K562 (cell line): ENCODE data around the gene FXN. TPM values are rescaled to one million over a fixed set of nuclear protein-coding genes. Genes with fewer than 3 reads are reported as not detected.

Experiments
- ATAC-seq: fragments of 200-7000 bp; cut with Tn5 transposase; 3 replicates; pipeline ENCODE4 v1.9.1; 2020; ENCODE audit warnings: moderate library complexity
- BruUV-seq: library from RNA; stranded (reverse); fragments of 400-500 nt; replicated peaks from 2 replicates; lab custom pipeline; 2021; lab: Mats Ljungman, UMichigan
- CTCF ChIA-PET: fragments of 300-600 bp; formaldehyde crosslinking; extraction: SDS; loops from one replicate; lab custom pipeline; 2021; ENCODE audit warnings: low intra/inter-chr PET ratio; lab: Yijun Ruan, JAX
- POLR2A ChIA-PET: fragments of 300-600, 350-650 bp; sonication (Branson Sonifier 250); formaldehyde crosslinking; extraction: SDS; loops from one replicate; lab custom pipeline; 2021; ENCODE audit warnings: antibody characterized with exemption, inconsistent platforms; lab: Yijun Ruan, JAX
- DNase-seq, 4 experiments: peaks; one replicate each; pipeline versions ENCODE4 v3.0.0 to v3.0.0-alpha.2; 2011 to 2018; ENCODE audit warnings: low spot score in 3 of 4, mixed read lengths in 3 of 4; ENCODE audit errors: extremely low read depth in 1 of 4
- FAIRE-seq: peaks from 2 replicates; lab custom pipeline; 2011; peaks lifted over from hg19 to GRCh38; lab: Jason Lieb, UNC
- H2AFZ ChIP-seq: 2 replicates; pipeline ENCODE4 v1.6.0; 2011; ENCODE audit warnings: low read depth, low read length, control low read depth, inconsistent platforms
- H3K27ac ChIP-seq: fragments of 200-600 bp; 3 replicates; pipeline ENCODE4 v1.8.0; 2011; ENCODE audit warnings: low read depth, mild to moderate bottlenecking, control low read depth, inconsistent platforms, low read length, moderate library complexity, mixed read lengths; ENCODE audit errors: extremely low read depth
- H3K27me3 ChIP-seq, 2 experiments: fragments of 300-600 bp in 1 of 2; 2 replicates in 1 of 2; 3 replicates in 1 of 2; pipeline versions ENCODE4 v1.6.0 to v1.8.0; 2011; ENCODE audit warnings: inconsistent platforms in 2 of 2, low read length in 2 of 2, mild to moderate bottlenecking in 1 of 2, mixed read lengths in 1 of 2, moderate library complexity in 1 of 2; ENCODE audit not compliant: control insufficient read depth in 2 of 2, insufficient read depth in 2 of 2
- H3K36me3 ChIP-seq: fragments of 300-600 bp; 3 replicates; pipeline ENCODE4 v1.8.0; 2011; ENCODE audit warnings: mild to moderate bottlenecking, low read length, inconsistent platforms; ENCODE audit not compliant: control insufficient read depth, insufficient read depth
- H3K4me1 ChIP-seq, 2 experiments: fragments of 200-600 bp in 1 of 2; replicated peaks in 1 of 2; 2 replicates in 1 of 2; 3 replicates in 1 of 2; pipeline versions ENCODE4 v1.5.1 to v1.8.0; 2011; ENCODE audit warnings: inconsistent platforms in 2 of 2, low read length in 2 of 2, mild to moderate bottlenecking in 1 of 2, mixed read lengths in 1 of 2, moderate library complexity in 1 of 2; ENCODE audit not compliant: control insufficient read depth in 2 of 2, insufficient read depth in 2 of 2
- H3K4me2 ChIP-seq: 2 replicates; pipeline ENCODE4 v1.6.1; 2011; ENCODE audit warnings: low read length, control low read depth, inconsistent platforms, mixed read lengths; ENCODE audit not compliant: insufficient read depth
- H3K4me3 ChIP-seq: fragments of 200-600 bp; sonication (generic), shearing (Covaris generic); 2 replicates; pipeline ENCODE4 v1.5.1; 2016; ENCODE audit warnings: control low read depth, inconsistent platforms
- H3K79me2 ChIP-seq: fragments of 200-600 bp; 3 replicates; pipeline ENCODE4 v1.8.0; 2011; ENCODE audit warnings: low read length, inconsistent platforms; ENCODE audit not compliant: control insufficient read depth, insufficient read depth
- H3K9ac ChIP-seq, 2 experiments: 2 replicates each; pipeline versions ENCODE4 v1.6.0 to v1.6.1; 2011; ENCODE audit warnings: low read depth in 2 of 2, low read length in 2 of 2, control low read depth in 1 of 2, inconsistent platforms in 1 of 2, mild to moderate bottlenecking in 1 of 2, mixed read lengths in 1 of 2; ENCODE audit not compliant: insufficient read depth in 1 of 2
- H3K9me1 ChIP-seq: one replicate; pipeline ENCODE4 v1.6.0; 2011; ENCODE audit warnings: inconsistent platforms, mild to moderate bottlenecking, low read length, moderate library complexity; ENCODE audit not compliant: control insufficient read depth, insufficient read depth
- H3K9me3 ChIP-seq: replicated peaks from 2 replicates; pipeline ENCODE4 v1.5.1; 2011; ENCODE audit warnings: low read depth, low read length, inconsistent platforms; ENCODE audit not compliant: control insufficient read depth, insufficient read depth
- H4K20me1 ChIP-seq: replicated peaks from 2 replicates; pipeline ENCODE4 v1.6.1; 2011; ENCODE audit warnings: low read length, inconsistent platforms, mixed read lengths; ENCODE audit not compliant: control insufficient read depth, insufficient read depth
- EGR1 ChIP-seq: fragments of 450-650 bp; conservative IDR thresholded peaks from 2 replicates; pipeline ENCODE4 v1.6.1; 2017; ENCODE audit warnings: mild to moderate bottlenecking
- HDAC2 ChIP-seq: fragments of 450-650 bp; IDR thresholded peaks from 2 replicates; pipeline ENCODE4 v1.6.1; 2016; ENCODE audit warnings: mild to moderate bottlenecking
- MECOM ChIP-seq: fragments of 250-450 bp; sonication (Bioruptor Pico); IDR thresholded peaks from 2 replicates; pipeline ENCODE4 v1.8.0; 2022; ENCODE audit warnings: inconsistent platforms
- SMARCA4 ChIP-seq: fragments of 450-650 bp; IDR thresholded peaks from 2 replicates; pipeline ENCODE4 v1.6.1; 2016
- ZBTB33 ChIP-seq: sonication (generic); formaldehyde crosslinking; IDR thresholded peaks from 2 replicates; pipeline ENCODE4 v1.8.1; 2023; ENCODE audit warnings: mild to moderate bottlenecking, missing genetic modification reagents
- ZNF311 ChIP-seq: fragments of 250-450 bp; sonication (Bioruptor Pico); IDR thresholded peaks from 2 replicates; pipeline ENCODE4 v1.4.0; 2020; ENCODE audit warnings: mild to moderate bottlenecking, moderate library complexity
- ZNF551 ChIP-seq: fragments of 250-450 bp; sonication (Bioruptor Pico); IDR thresholded peaks from 2 replicates; pipeline ENCODE4 v1.5.0; 2021; ENCODE audit warnings: mild to moderate bottlenecking, moderate library complexity
- ZNF75A ChIP-seq: fragments of 450-650 bp; formaldehyde crosslinking; IDR thresholded peaks from 2 replicates; pipeline ENCODE4 v1.4.0; 2020; ENCODE audit warnings: mild to moderate bottlenecking
- WGBS: fragments of 100-300 bp; shearing (Covaris generic); methylation state at CpG from one replicate; pipeline ENCODE4 v1.1.6; 2016; ENCODE audit warnings: low coverage, mixed read lengths; ENCODE audit not compliant: insufficient coverage; ENCODE audit errors: missing lambda C conversion rate; 5-methylcytosine and 5-hydroxymethylcytosine counted together
- in situ Hi-C: fragments of 300-500 bp; cut with MboI; formaldehyde crosslinking; loops from 4 replicates; pipeline ENCODE4 v1.15.0; 2018; ENCODE audit warnings: inconsistent platforms, mixed read lengths
- intact Hi-C: fragments of 100-400 bp; cut with micrococcal nuclease; formaldehyde crosslinking; loops from 2 replicates; pipeline ENCODE4 v1.14.2; 2022
- polyA plus RNA-seq, 8 experiments: library from polyadenylated mRNA; depleted of rRNA in 4 of 8; stranded (reverse) in 5 of 8; unstranded in 3 of 8; fragments of >200 nt; fragmentation: Nextera tagmentation in 2 of 8; fragmentation: Illumina TruSeq in 1 of 8; extraction: Ambion mirVana in 2 of 8; extraction: Trizol in 1 of 8; gene quantifications; 2 replicates each; pipeline versions ENCODE4 v1.2.1 to v1.2.3, GENCODE V29; 2011 to 2014; ENCODE audit warnings: inconsistent platforms in 1 of 8, missing spikeins in 1 of 8
- total RNA-seq, 7 experiments: library from RNA; depleted of rRNA in 6 of 7; stranded (reverse); fragments of >200 nt in 6 of 7; fragmentation: Illumina TruSeq in 2 of 7; extraction: Trizol in 2 of 7; gene quantifications; 2 replicates each; pipeline versions ENCODE4 v1.2.1 to v1.2.3, GENCODE V29; 2011 to 2021; ENCODE audit warnings: low replicate concordance in 1 of 7
- TF ChIP-seq, protein P1 (sequence below): fragments of 450-650 bp; IDR thresholded peaks from 2 replicates; pipeline ENCODE4 v1.6.1; 2017; ENCODE audit warnings: mild to moderate bottlenecking, moderate library complexity

FXN gene
- total and polyA plus RNA-seq, 9 of the 15 experiments (the other 6 are each of a cell fraction or from before 2014, with no cell fraction given), result 7.6 to 51.5 (median 30.3) TPM

DNA sequence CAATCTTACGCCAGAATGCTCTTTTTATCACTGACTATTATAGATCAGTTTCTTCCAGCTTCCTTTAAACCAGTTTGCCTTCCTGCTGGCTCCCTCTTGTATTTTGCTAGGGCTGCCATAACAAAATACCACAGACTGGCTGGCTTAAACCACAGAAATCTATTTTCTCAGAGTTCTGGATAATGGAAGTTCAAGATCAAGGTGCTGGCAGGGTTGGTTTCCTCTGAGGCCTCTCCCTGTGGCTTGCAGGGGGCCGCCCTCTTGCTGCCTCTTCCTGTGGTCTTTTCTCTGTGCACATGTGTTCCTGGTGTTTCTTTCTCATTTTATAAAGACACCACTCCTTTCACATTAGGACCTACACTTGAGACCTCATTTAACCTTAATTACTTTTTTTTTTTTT, 6.8 kb upstream of the FXN start:
- Histone ChIP-seq H3K9me3 (peaks cover 4% of the 10 kb centered on the region; the same call in 1 of the 2 replicates), H3K9me1 (no peaks in the 10 kb centered on the region), H4K20me1 (no peaks in the 10 kb centered on the region), H3K4me1 (peaks cover 2 to 15% of the 10 kb centered on the region in 2 experiments; a peak in 3 of 5 replicates), H3K27me3 (no peaks in the 10 kb centered on the region), H3K79me2 (no peaks in the 10 kb centered on the region), H2AFZ (no peak overlapping the region), H3K36me3 (no peaks in the 10 kb centered on the region), H3K27ac (no peak overlapping the region), H3K4me3 (no peak overlapping the region), H3K9ac (no peak overlapping the region), H3K4me2 (no peak overlapping the region)
- 84% methylated on average over 2 of the region's 2 CpGs for WGBS
- in situ Hi-C loops (loop anchor here (5.0 to 25.0 kb wide), 2 partner anchors 446 to 909 kb away; no protein-coding TSS in a partner anchor), intact Hi-C loops (loop anchor here (5.0 kb wide), 1 partner anchor 321 kb away; the partner anchor contains the start of gene PIP5K1B)
- ChIA-PET CTCF (no interaction called here), POLR2A (no interaction called here)
- BruUV-seq, result no TSS peak
- no peak for FAIRE-seq
- no peak for ATAC-seq
- no peak for TF ChIP-seq SMARCA4
- no peak for TF ChIP-seq MECOM (CRISPR knock-in tag)
- no peak for TF ChIP-seq ZNF551
- no peak for TF ChIP-seq ZBTB33 (CRISPR knock-in tag)
- no peak for TF ChIP-seq ZNF311 (CRISPR knock-in tag)
- no peak for TF ChIP-seq EGR1
- TF ChIP-seq, protein P1, sequence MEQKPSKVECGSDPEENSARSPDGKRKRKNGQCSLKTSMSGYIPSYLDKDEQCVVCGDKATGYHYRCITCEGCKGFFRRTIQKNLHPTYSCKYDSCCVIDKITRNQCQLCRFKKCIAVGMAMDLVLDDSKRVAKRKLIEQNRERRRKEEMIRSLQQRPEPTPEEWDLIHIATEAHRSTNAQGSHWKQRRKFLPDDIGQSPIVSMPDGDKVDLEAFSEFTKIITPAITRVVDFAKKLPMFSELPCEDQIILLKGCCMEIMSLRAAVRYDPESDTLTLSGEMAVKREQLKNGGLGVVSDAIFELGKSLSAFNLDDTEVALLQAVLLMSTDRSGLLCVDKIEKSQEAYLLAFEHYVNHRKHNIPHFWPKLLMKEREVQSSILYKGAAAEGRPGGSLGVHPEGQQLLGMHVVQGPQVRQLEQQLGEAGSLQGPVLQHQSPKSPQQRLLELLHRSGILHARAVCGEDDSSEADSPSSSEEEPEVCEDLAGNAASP, result no peak
- no peak for TF ChIP-seq HDAC2
- TF ChIP-seq ZNF75A (CRISPR knock-in tag), result no peak
- no peak for DNase-seq
